ENCODE results near the gene CLDN16. TPM values are rescaled to one million over a fixed set of nuclear protein-coding genes. Genes with fewer than 3 reads are reported as not detected.

CLDN16 gene
- total and polyA plus RNA-seq, 2 of the 4 experiments (the other 2 are of a cell fraction): under 0.01 to 0.09 TPM

DNA sequence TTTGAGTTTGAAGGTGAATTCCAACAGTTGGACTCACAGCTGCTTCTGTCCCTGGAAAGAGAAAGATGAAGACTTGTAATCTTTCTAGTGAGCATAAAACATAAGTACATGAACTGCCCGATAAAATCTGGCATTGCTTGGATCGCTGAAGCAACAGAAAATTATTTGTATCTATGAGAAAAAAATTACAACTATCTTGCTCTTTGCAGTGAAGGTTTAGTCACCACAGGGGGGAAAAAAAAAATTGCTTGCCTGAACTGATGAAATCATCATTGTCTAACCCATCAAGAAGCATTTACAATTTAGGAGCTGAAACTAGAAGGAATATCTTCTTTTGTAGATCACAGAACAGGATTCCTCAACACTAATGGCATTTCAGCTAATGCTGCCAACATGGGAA lies 41.7 kb downstream of the CLDN16 start:
- no peak for TF ChIP-seq FOS (IDR thresholded peaks at IDR 0.05; ENCODE audit: low read depth, low read length)
- TF ChIP-seq CEBPB (IDR thresholded peaks at IDR 0.05; ENCODE audit: low read depth, low read length): no peak
- TF ChIP-seq, protein P1, sequence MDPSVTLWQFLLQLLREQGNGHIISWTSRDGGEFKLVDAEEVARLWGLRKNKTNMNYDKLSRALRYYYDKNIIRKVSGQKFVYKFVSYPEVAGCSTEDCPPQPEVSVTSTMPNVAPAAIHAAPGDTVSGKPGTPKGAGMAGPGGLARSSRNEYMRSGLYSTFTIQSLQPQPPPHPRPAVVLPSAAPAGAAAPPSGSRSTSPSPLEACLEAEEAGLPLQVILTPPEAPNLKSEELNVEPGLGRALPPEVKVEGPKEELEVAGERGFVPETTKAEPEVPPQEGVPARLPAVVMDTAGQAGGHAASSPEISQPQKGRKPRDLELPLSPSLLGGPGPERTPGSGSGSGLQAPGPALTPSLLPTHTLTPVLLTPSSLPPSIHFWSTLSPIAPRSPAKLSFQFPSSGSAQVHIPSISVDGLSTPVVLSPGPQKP (IDR thresholded peaks at IDR 0.05; ENCODE audit: borderline replicate concordance, low read depth, low read length): no peak
- no peak for TF ChIP-seq NFE2L2 (IDR thresholded peaks at IDR 0.05; ENCODE audit: low read depth, low read length)
- TF ChIP-seq CHD1 (IDR thresholded peaks at IDR 0.05; ENCODE audit: low read depth, low read length): no peak
- no peak for TF ChIP-seq POLR2A (IDR thresholded peaks at IDR 0.05; ENCODE audit: low read depth, low read length)
- TF ChIP-seq, protein P2, sequence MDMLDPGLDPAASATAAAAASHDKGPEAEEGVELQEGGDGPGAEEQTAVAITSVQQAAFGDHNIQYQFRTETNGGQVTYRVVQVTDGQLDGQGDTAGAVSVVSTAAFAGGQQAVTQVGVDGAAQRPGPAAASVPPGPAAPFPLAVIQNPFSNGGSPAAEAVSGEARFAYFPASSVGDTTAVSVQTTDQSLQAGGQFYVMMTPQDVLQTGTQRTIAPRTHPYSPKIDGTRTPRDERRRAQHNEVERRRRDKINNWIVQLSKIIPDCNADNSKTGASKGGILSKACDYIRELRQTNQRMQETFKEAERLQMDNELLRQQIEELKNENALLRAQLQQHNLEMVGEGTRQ (IDR thresholded peaks at IDR 0.05; ENCODE audit: low read depth, low read length): no peak
- TF ChIP-seq SMC3 (IDR thresholded peaks at IDR 0.05; ENCODE audit: low read depth, low read length): no peak
- TF ChIP-seq MAFK (IDR thresholded peaks at IDR 0.05; ENCODE audit: low read depth, low read length): no peak
- H3K56ac ChIP-seq (ENCODE audit: extremely low read depth, insufficient read depth, low read length): no peak overlapping the region
- H3K14ac ChIP-seq (replicated peaks; ENCODE audit: low read depth, low read length): no peak overlapping the region
- H3K4ac ChIP-seq (ENCODE audit: low read depth, low read length): no peak overlapping the region
- no peak overlapping the region for H2BK5ac ChIP-seq (ENCODE audit: low read depth, low read length, poor library complexity, severe bottlenecking)
- H2BK15ac ChIP-seq (ENCODE audit: low read depth, low read length): no peak overlapping the region
- H2AK9ac ChIP-seq (replicated peaks; ENCODE audit: low read depth, low read length, poor library complexity): no peak overlapping the region
- ChIA-PET POLR2A (ENCODE audit: unreplicated experiment) (no interaction called here), CTCF (interaction anchor here (1.0 to 1.2 kb wide), 2 partner anchors 205 to 468 kb away, joined by 3 read pairs; no protein-coding TSS in a partner anchor)
- no peaks in the 10 kb centered on the region for H3K4me1 ChIP-seq (ENCODE audit: control insufficient read depth, insufficient read depth, low read length)
- no peaks in the 10 kb centered on the region for H3K9me1 ChIP-seq (ENCODE audit: insufficient read depth, low read length)
- H2AK5ac ChIP-seq (ENCODE audit: low read depth, low read length): no peak overlapping the region
- H2AFZ ChIP-seq (replicated peaks; ENCODE audit: low read length, poor library complexity): no peak overlapping the region
- ATAC-seq (ENCODE audit: low read depth) (peak; percentile 35; the same call in 1 of the 2 replicates), DNase-seq (peak; percentile 59)
- H3K79me1 ChIP-seq (ENCODE audit: low read depth in 1 of 2, low read length in 2 of 2): no peaks in the 10 kb centered on the region
- dilution Hi-C loops (cut with HindIII; ENCODE audit: low sequenced_read_pairs, unreplicated experiment): no loop called here
- no peak overlapping the region for H3K4me2 ChIP-seq (ENCODE audit: low read depth, low read length)
- no peaks in the 10 kb centered on the region for H4K20me1 ChIP-seq (ENCODE audit: insufficient read depth, low read length)
- no peak overlapping the region for H3K4me3 ChIP-seq (ENCODE audit: insufficient read depth, low read depth, low read length)
- no peak overlapping the region for H2BK120ac ChIP-seq (ENCODE audit: low read depth, low read length)
- H4K8ac ChIP-seq (ENCODE audit: low read depth in 2 of 2, low read length in 2 of 2): no peak overlapping the region
- no peak overlapping the region for H3K23ac ChIP-seq (ENCODE audit: low read depth, low read length)
- H3K27ac ChIP-seq (ENCODE audit: insufficient read depth, low read length): no peak overlapping the region
- BruUV-seq (replicated peaks): no TSS peak
- no peak overlapping the region for H4K91ac ChIP-seq (ENCODE audit: insufficient read depth, low read depth, low read length)
- peaks cover 3% of the 10 kb centered on the region for H3K9me3 ChIP-seq (ENCODE audit: control insufficient read depth, insufficient read depth, low read length)
- H2BK20ac ChIP-seq (ENCODE audit: low read depth, low read length): no peak overlapping the region
- H3K27me3 ChIP-seq (ENCODE audit: control insufficient read depth, insufficient read depth, low read length): no peaks in the 10 kb centered on the region
- intact Hi-C loops (cut with micrococcal nuclease): no loop called here
- no peaks in the 10 kb centered on the region for H3K36me3 ChIP-seq (ENCODE audit: control insufficient read depth, insufficient read depth, low read length)
- H3K9ac ChIP-seq (ENCODE audit: low read depth, low read length): no peak overlapping the region
- H4K5ac ChIP-seq (ENCODE audit: low read depth, low read length): no peak overlapping the region
- WGBS, 2 experiments (ENCODE audit: extremely low coverage in 2 of 2, insufficient read length in 1 of 2): no CpG with 5 or more reads among the region's 2 CpGs
- in situ Hi-C loops (cut with MboI; ENCODE audit: low sequenced_read_pairs): loop anchor here (5.0 to 10.0 kb wide), 2 partner anchors 207 to 465 kb away; no protein-coding TSS in a partner anchor
- no peak overlapping the region; the same call in 1 of the 2 replicates for H3K18ac ChIP-seq (ENCODE audit: low read depth, low read length)
